Activated naive CD8-positive, alpha-beta T cell treated with anti-CD3 and anti-CD28 coated beads, Interleukin-2, amount 10 ng/mL, durations not matched to agents 7 days and 5 days (primary cell): ENCODE measurements around the gene ZNF844. TPM values are rescaled to one million over a fixed set of nuclear protein-coding genes. Genes with fewer than 3 reads are reported as not detected.

ENCODE experiments used
- ATAC-seq: fragments of 150-1000 bp; cut with Tn5 transposase; one replicate; pipeline ENCODE4 v1.10.0; 2021; ENCODE audit warnings: low read depth, moderate library complexity
- POLR2A ChIA-PET: fragments of 350-600 bp; sonication (Branson Sonifier 250); formaldehyde crosslinking; loops from one replicate; lab custom pipeline; 2021; ENCODE audit warnings: antibody characterized with exemption; lab: Charles Lee
- DNase-seq: peaks from one replicate; pipeline ENCODE4 v3.0.0; 2021
- H3K27ac Mint-ChIP-seq: one replicate; pipeline ENCODE4 v1.8.0; 2022; ENCODE audit warnings: mild to moderate bottlenecking, mixed read lengths
- H3K27me3 Mint-ChIP-seq: one replicate; pipeline ENCODE4 v1.8.0; 2022; ENCODE audit warnings: mild to moderate bottlenecking, moderate library complexity, mixed read lengths
- H3K36me3 Mint-ChIP-seq: one replicate; pipeline ENCODE4 v1.8.0; 2021; ENCODE audit warnings: mild to moderate bottlenecking, mixed read lengths
- H3K4me1 Mint-ChIP-seq: one replicate; pipeline ENCODE4 v1.8.0; 2021; ENCODE audit warnings: mixed read lengths
- H3K4me3 Mint-ChIP-seq: one replicate; pipeline ENCODE4 v1.8.0; 2022; ENCODE audit warnings: mild to moderate bottlenecking, moderate library complexity, mixed read lengths
- H3K9me3 Mint-ChIP-seq: one replicate; pipeline ENCODE4 v1.8.0; 2021; ENCODE audit warnings: mixed read lengths
- total RNA-seq, 2 experiments: library from RNA; stranded (reverse); gene quantifications; one replicate each; pipeline ENCODE4 v1.2.3, GENCODE V29; 2021

Gene ZNF844
- 1 to 10 TPM; 6.7 to 9.1 TPM for total RNA-seq

- Mint-ChIP-seq H3K4me3 (peak within 1 kb of the TSS; percentile 87), H3K36me3 (peaks cover 9% of the 10 kb centered on the region), H3K9me3 (peaks cover 6% of the 10 kb centered on the region), H3K27me3 (no peaks in the 10 kb centered on the region), H3K4me1 (peaks cover 5% of the 10 kb centered on the region), H3K27ac (peak within 1 kb of the TSS; percentile 79)
- ATAC-seq (peak; percentile 82), DNase-seq (peak; percentile 79)
- POLR2A ChIA-PET = interaction anchor here (0.5 to 1.5 kb wide), 5 partner anchors 12 to 550 kb away, joined by 4 to 8 read pairs (median 4); partner anchors contain the start of gene ZNF878
These were observed at the start of gene ZNF844 for GRCh38 chr19:12064590-12065538. Gene ZNF844, plus strand, starts transcription at chr19:12064731. Its CDS starts 143 bp downstream, at chr19:12064874.

GRCh38 chr19:12015015-12015752 is 49.3 kb upstream of the ZNF844 start:
- Mint-ChIP-seq H3K9me3 (peaks cover 33% of the 10 kb centered on the region), H3K27me3 (no peaks in the 10 kb centered on the region), H3K27ac (no peak overlapping the region), H3K36me3 (peaks cover 73% of the 10 kb centered on the region), H3K4me1 (no peaks in the 10 kb centered on the region), H3K4me3 (no peak overlapping the region)
- ATAC-seq = no peak
- POLR2A ChIA-PET = no interaction called here
- DNase-seq = no peak

GRCh38 chr19:12015753-12016116 is 48.8 kb upstream of the ZNF844 start:
- Mint-ChIP-seq H3K27me3 (no peaks in the 10 kb centered on the region), H3K4me3 (no peak overlapping the region), H3K27ac (no peak overlapping the region), H3K36me3 (peaks cover 72% of the 10 kb centered on the region), H3K9me3 (peaks cover 35% of the 10 kb centered on the region), H3K4me1 (no peaks in the 10 kb centered on the region)
- POLR2A ChIA-PET = no interaction called here
- DNase-seq (no peak), ATAC-seq (no peak)

GRCh38 chr19:12034198-12034597 is 30.3 kb upstream of the ZNF844 start:
- H3K27ac Mint-ChIP-seq = no peak overlapping the region
- peaks cover 8% of the 10 kb centered on the region for H3K9me3 Mint-ChIP-seq
- no peaks in the 10 kb centered on the region for H3K27me3 Mint-ChIP-seq
- H3K36me3 Mint-ChIP-seq = peaks cover 18% of the 10 kb centered on the region
- H3K4me1 Mint-ChIP-seq = peaks cover 4% of the 10 kb centered on the region
- no peak for DNase-seq
- peak overlapping the region; percentile 46 for H3K4me3 Mint-ChIP-seq
- POLR2A ChIA-PET = no interaction called here
- no peak for ATAC-seq

GRCh38 chr19:12034620-12035019 is 29.9 kb upstream of the ZNF844 start:
- Mint-ChIP-seq H3K4me3 (peak overlapping the region; percentile 46), H3K9me3 (peaks cover 8% of the 10 kb centered on the region), H3K4me1 (peaks cover 4% of the 10 kb centered on the region), H3K27me3 (no peaks in the 10 kb centered on the region), H3K36me3 (peaks cover 18% of the 10 kb centered on the region), H3K27ac (peak overlapping the region; percentile 18)
- ATAC-seq (no peak), DNase-seq (no peak)
- POLR2A ChIA-PET = interaction anchor here (1.6 kb wide), 1 partner anchor 18 kb away, joined by 5 read pairs; the partner anchor contains the start of gene ZNF878

- H3K27me3 Mint-ChIP-seq = no peaks in the 10 kb centered on the region
- peak within 1 kb of the TSS; percentile 88 for H3K4me3 Mint-ChIP-seq
- peak; percentile 97 for ATAC-seq
- POLR2A ChIA-PET = interaction anchor here (0.7 to 1.6 kb wide), 7 partner anchors 17 to 297 kb away, joined by 3 to 5 read pairs (median 3); partner anchors contain the start of genes ZNF700, ZNF763 and ZNF878
- peak; percentile 86 for DNase-seq
- H3K36me3 Mint-ChIP-seq = peaks cover 15% of the 10 kb centered on the region
- peak within 1 kb of the TSS; percentile 84 for H3K27ac Mint-ChIP-seq
- H3K4me1 Mint-ChIP-seq = peaks cover 4% of the 10 kb centered on the region
- peaks cover 6% of the 10 kb centered on the region for H3K9me3 Mint-ChIP-seq
These were observed 29.0 kb upstream of the ZNF844 start, which contains the start of gene ZNF433 for GRCh38 chr19:12035220-12036172. Gene ZNF433, minus strand, starts transcription at chr19:12035679. Its CDS starts 140 bp downstream, at chr19:12035539.

GRCh38 chr19:12042893-12043292 is 21.6 kb upstream of the ZNF844 start:
- no peak overlapping the region for H3K27ac Mint-ChIP-seq
- H3K27me3 Mint-ChIP-seq = no peaks in the 10 kb centered on the region
- DNase-seq (no peak), ATAC-seq (no peak)
- H3K4me1 Mint-ChIP-seq = no peaks in the 10 kb centered on the region
- peaks cover 35% of the 10 kb centered on the region for H3K9me3 Mint-ChIP-seq
- POLR2A ChIA-PET = interaction anchor here (0.5 kb wide), 1 partner anchor 49 kb away, joined by 3 read pairs; no protein-coding TSS in a partner anchor
- H3K36me3 Mint-ChIP-seq = peaks cover 48% of the 10 kb centered on the region
- H3K4me3 Mint-ChIP-seq = no peak overlapping the region

- Mint-ChIP-seq H3K27me3 (no peaks in the 10 kb centered on the region), H3K9me3 (peaks cover 35% of the 10 kb centered on the region), H3K4me3 (no peak overlapping the region), H3K36me3 (peaks cover 47% of the 10 kb centered on the region), H3K4me1 (no peaks in the 10 kb centered on the region), H3K27ac (no peak overlapping the region)
- ATAC-seq (no peak), DNase-seq (no peak)
- POLR2A ChIA-PET = no interaction called here
These were observed 20.6 kb upstream of the ZNF844 start for GRCh38 chr19:12043752-12044422.

- Mint-ChIP-seq H3K27ac (no peak overlapping the region), H3K36me3 (peaks cover 40% of the 10 kb centered on the region), H3K4me1 (peaks cover 5% of the 10 kb centered on the region), H3K9me3 (peaks cover 31% of the 10 kb centered on the region), H3K4me3 (no peak overlapping the region), H3K27me3 (peaks cover 2% of the 10 kb centered on the region)
- DNase-seq = no peak
- POLR2A ChIA-PET = no interaction called here
- ATAC-seq = no peak
These were observed 16.7 kb upstream of the ZNF844 start for GRCh38 chr19:12047868-12048267.

GRCh38 chr19:12052091-12052496 is 12.4 kb upstream of the ZNF844 start:
- peaks cover 11% of the 10 kb centered on the region for H3K9me3 Mint-ChIP-seq
- ATAC-seq = no peak
- H3K27me3 Mint-ChIP-seq = peaks cover 21% of the 10 kb centered on the region
- H3K4me1 Mint-ChIP-seq = peaks cover 9% of the 10 kb centered on the region
- peak overlapping the region; percentile 78 for H3K4me3 Mint-ChIP-seq
- no peak for DNase-seq
- peaks cover 8% of the 10 kb centered on the region for H3K36me3 Mint-ChIP-seq
- POLR2A ChIA-PET = interaction anchor here (0.6 to 2.6 kb wide), 7 partner anchors 12 to 128 kb away, joined by 3 to 12 read pairs (median 4); partner anchors contain the start of genes ZNF433, ZNF625 and ZNF700
- H3K27ac Mint-ChIP-seq = peak overlapping the region; percentile 64

- Mint-ChIP-seq H3K27me3 (peaks cover 21% of the 10 kb centered on the region), H3K4me3 (peak within 1 kb of the TSS; percentile 85), H3K9me3 (peaks cover 8% of the 10 kb centered on the region), H3K4me1 (peaks cover 9% of the 10 kb centered on the region), H3K36me3 (peaks cover 7% of the 10 kb centered on the region), H3K27ac (peak within 1 kb of the TSS; percentile 80)
- DNase-seq = peak; percentile 72
- POLR2A ChIA-PET = interaction anchor here (0.6 to 2.6 kb wide), 8 partner anchors 12 to 167 kb away, joined by 3 to 12 read pairs (median 4); partner anchors contain the start of genes ZNF433, ZNF625, ZNF700 and ZNF844
- ATAC-seq = peak; percentile 91
These were observed 11.9 kb upstream of the ZNF844 start, which contains the start of gene ZNF878 for GRCh38 chr19:12052497-12053169. Gene ZNF878, minus strand, starts transcription at chr19:12052961. Its CDS starts 160 bp downstream, at chr19:12052801.
